ENCODE measurements around the gene C19orf33. TPM values are rescaled to one million over a fixed set of nuclear protein-coding genes. Genes with fewer than 3 reads are reported as not detected.

The C19orf33 gene
- total RNA-seq, 4 donors from 2014 or later, result 76.0 to 1,160 (median 338) TPM

- peak overlapping the region; percentile 61 to 76 (median 73) for H3K27ac ChIP-seq
- H3K4me1 ChIP-seq, result peaks cover 35 to 83% (median 48%) of the 10 kb centered on the region in 4 donors
- WGBS, 2 donors (ENCODE audit: low coverage in 1 of 2), result 57 to 76% methylated on average over 4 to 5 of the region's 5 CpGs
- in situ Hi-C loops (cut with MboI; ENCODE audit: low pct_ligation_motif_present in 1 of 4, low pct_unique_long_range_greater_than_20kb in 1 of 4, low sequenced_read_pairs in 3 of 4) (no loop called here), intact Hi-C loops (cut with DNase I; ENCODE audit: low total_unique reads) (no loop called here)
- H3K36me3 ChIP-seq, result no peaks in the 10 kb centered on the region
- H3K4me3 ChIP-seq, result no peak overlapping the region
- H3K9me3 ChIP-seq, result no peaks in the 10 kb centered on the region
- DNase-seq, result no peak
- TF ChIP-seq CTCF (IDR thresholded peaks at IDR 0.05), result no peak
- TF ChIP-seq POLR2AphosphoS5 (IDR thresholded peaks at IDR 0.05), result no peak
- TF ChIP-seq EP300 (IDR thresholded peaks at IDR 0.05; ENCODE audit: low read depth), result no peak
- no peak for TF ChIP-seq POLR2A (IDR thresholded peaks at IDR 0.05)
- H3K27me3 ChIP-seq, result no peaks in the 10 kb centered on the region
Observed at GRCh38 chr19:38277549-38277948, 26.5 kb upstream of the C19orf33 start.

- intact Hi-C loops (cut with DNase I; ENCODE audit: low total_unique reads) (no loop called here), in situ Hi-C loops (cut with MboI; ENCODE audit: low pct_ligation_motif_present in 1 of 4, low pct_unique_long_range_greater_than_20kb in 1 of 4, low sequenced_read_pairs in 3 of 4) (no loop called here)
- Histone ChIP-seq H3K36me3 (no peaks in the 10 kb centered on the region), H3K27ac (peak overlapping the region; percentile 61 to 76 (median 73)), H3K27me3 (no peaks in the 10 kb centered on the region), H3K4me3 (no peak overlapping the region), H3K9me3 (no peaks in the 10 kb centered on the region), H3K4me1 (peaks cover 30 to 78% (median 42%) of the 10 kb centered on the region in 4 donors)
- WGBS, 2 donors (ENCODE audit: low coverage in 1 of 2), result 38 to 48% methylated on average over 2 to 9 of the region's 9 CpGs
- no peak for DNase-seq
- TF ChIP-seq POLR2AphosphoS5 (IDR thresholded peaks at IDR 0.05) (peak in 2 of 3 donors; percentile 3 to 41), CTCF (IDR thresholded peaks at IDR 0.05) (no peak), EP300 (IDR thresholded peaks at IDR 0.05; ENCODE audit: low read depth) (no peak), POLR2A (IDR thresholded peaks at IDR 0.05) (no peak)
Observed at GRCh38 chr19:38277969-38278680, 25.9 kb upstream of the C19orf33 start.

- Histone ChIP-seq H3K36me3 (no peaks in the 10 kb centered on the region), H3K27me3 (no peaks in the 10 kb centered on the region), H3K9me3 (no peaks in the 10 kb centered on the region), H3K4me1 (peaks cover 30 to 74% (median 37%) of the 10 kb centered on the region in 4 donors), H3K27ac (peak overlapping the region; percentile 61 to 76 (median 73)), H3K4me3 (no peak overlapping the region)
- TF ChIP-seq POLR2A (IDR thresholded peaks at IDR 0.05), result no peak
- TF ChIP-seq CTCF (IDR thresholded peaks at IDR 0.05), result no peak
- TF ChIP-seq EP300 (IDR thresholded peaks at IDR 0.05; ENCODE audit: low read depth), result no peak
- TF ChIP-seq POLR2AphosphoS5 (IDR thresholded peaks at IDR 0.05), result no peak
- in situ Hi-C loops (cut with MboI; ENCODE audit: low pct_ligation_motif_present in 1 of 4, low pct_unique_long_range_greater_than_20kb in 1 of 4, low sequenced_read_pairs in 3 of 4), result no loop called here
- no peak for DNase-seq
- WGBS, 2 donors (ENCODE audit: low coverage in 1 of 2), result 48% methylated on average over 2 of the region's 2 CpGs
- intact Hi-C loops (cut with DNase I; ENCODE audit: low total_unique reads), result no loop called here
Observed at GRCh38 chr19:38278751-38279150, 25.3 kb upstream of the C19orf33 start.

GRCh38 chr19:38280030-38280921 lies 23.8 kb upstream of the C19orf33 start:
- intact Hi-C loops (cut with DNase I; ENCODE audit: low total_unique reads), result no loop called here
- Histone ChIP-seq H3K27ac (peak overlapping the region in 2 of 4 donors; percentile 35 to 76), H3K4me1 (peaks cover 16 to 59% (median 23%) of the 10 kb centered on the region in 4 donors), H3K36me3 (peaks cover 0 to 6% (median 0%) of the 10 kb centered on the region in 4 donors), H3K9me3 (no peaks in the 10 kb centered on the region), H3K4me3 (no peak overlapping the region), H3K27me3 (no peaks in the 10 kb centered on the region)
- WGBS, 2 donors (ENCODE audit: low coverage in 1 of 2), result 74 to 76% methylated on average over 8 to 17 of the region's 17 CpGs
- no peak for TF ChIP-seq CTCF (IDR thresholded peaks at IDR 0.05)
- TF ChIP-seq POLR2AphosphoS5 (IDR thresholded peaks at IDR 0.05), result no peak
- TF ChIP-seq EP300 (IDR thresholded peaks at IDR 0.05; ENCODE audit: low read depth), result no peak
- no peak for TF ChIP-seq POLR2A (IDR thresholded peaks at IDR 0.05)
- no peak for DNase-seq
- in situ Hi-C loops (cut with MboI; ENCODE audit: low pct_ligation_motif_present in 1 of 4, low pct_unique_long_range_greater_than_20kb in 1 of 4, low sequenced_read_pairs in 3 of 4), result no loop called here
